GM18951 (cell line): ENCODE results near the gene NEK2.

ENCODE experiments used
- POLR2A ChIP-seq: IDR thresholded peaks from 4 replicates; pipeline ENCODE4 v1.6.1; 2011; ENCODE audit warnings: mild to moderate bottlenecking; ENCODE audit not compliant: insufficient read length, insufficient read depth; ENCODE audit errors: extremely low read depth
- in situ Hi-C: fragments of 300-500 bp; cut with MboI; formaldehyde crosslinking; loops from one replicate; pipeline ENCODE4 v1.12.0; 2022; ENCODE audit warnings: low sequenced_read_pairs, mixed read lengths, inconsistent platforms; ENCODE audit not compliant: unreplicated experiment

NEK2 gene

GRCh38 chr1:211683396-211684297 is 8.2 kb upstream of the NEK2 start:
- in situ Hi-C loops = loop anchor here (10.0 kb wide), 2 partner anchors 351 to 771 kb away; partner anchors contain the start of genes DTL and INTS7
- TF ChIP-seq POLR2A = no peak

DNA sequence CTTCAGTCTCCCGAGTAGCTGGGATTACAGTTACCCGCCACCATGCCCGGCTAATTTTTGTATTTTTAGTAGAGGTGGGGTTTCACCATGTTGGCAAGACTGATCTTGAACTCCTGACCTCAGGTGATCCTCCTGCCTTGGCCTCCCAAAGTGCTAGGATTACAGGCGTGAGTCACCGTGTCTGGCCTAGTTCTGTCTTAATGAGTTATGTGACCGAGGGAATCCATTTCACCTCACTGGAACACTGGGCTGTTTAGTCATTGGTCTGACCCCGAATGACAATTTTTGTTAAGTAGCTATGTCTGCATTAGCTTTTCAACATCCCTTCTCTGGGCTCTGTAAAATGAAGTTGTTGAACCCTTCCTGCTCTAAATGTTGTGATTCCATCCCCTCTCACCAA is 6.8 kb upstream of the NEK2 start:
- in situ Hi-C loops = loop anchor here (10.0 kb wide), 2 partner anchors 353 to 773 kb away; partner anchors contain the start of genes DTL and INTS7

DNA sequence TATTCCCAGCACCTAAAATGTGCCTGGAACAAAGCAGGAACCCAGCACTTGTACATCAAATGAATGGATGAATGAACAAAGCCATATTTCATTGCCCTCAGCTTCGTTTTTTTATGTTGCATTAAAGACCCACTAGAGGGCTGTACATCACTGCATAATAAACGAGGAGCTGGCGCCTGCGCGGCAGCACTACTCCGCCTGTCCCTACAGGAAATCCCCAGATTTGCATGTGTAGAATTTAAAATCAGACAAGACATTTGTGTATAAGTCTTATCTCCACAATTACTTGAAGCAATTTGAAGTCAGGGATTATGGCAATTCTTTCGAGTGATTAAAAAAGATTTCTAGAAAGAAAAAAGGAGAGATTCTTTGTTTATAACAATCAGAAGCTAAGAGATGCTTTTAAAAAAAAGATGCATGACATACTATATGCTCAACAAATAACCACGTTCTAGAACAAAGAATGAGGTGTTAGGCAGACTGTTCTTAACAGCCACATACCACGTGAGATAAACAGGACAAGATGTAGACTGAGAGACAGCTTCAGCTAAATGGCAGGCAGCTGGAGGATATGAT is 5.4 kb upstream of the NEK2 start:
- TF ChIP-seq POLR2A = no peak
- in situ Hi-C loops = loop anchor here (10.0 kb wide), 2 partner anchors 354 to 774 kb away; partner anchors contain the start of genes DTL and INTS7

GRCh38 chr1:211677659-211678058 is 2.2 kb upstream of the NEK2 start:
- in situ Hi-C loops = no loop called here
- TF ChIP-seq POLR2A = no peak

DNA sequence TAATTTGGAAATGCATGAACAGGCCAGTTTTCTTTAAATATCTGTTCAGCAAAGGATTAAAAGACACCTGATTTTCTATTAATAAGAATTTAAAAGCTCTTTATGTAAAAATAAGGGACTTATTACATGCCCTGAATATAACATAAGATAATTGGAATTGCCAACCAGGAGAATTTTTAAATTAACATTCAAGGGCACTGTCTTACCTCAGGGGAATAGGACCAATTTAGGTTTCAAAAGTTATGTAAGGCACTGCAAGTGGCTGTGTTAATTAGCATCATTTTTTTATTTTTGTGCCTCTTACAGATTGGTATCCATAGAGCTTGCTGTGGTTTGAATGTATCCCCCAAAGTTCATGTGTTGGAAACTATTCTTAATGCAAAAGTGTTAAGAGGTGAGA is 1.3 kb upstream of the NEK2 start:
- TF ChIP-seq POLR2A = no peak

DNA sequence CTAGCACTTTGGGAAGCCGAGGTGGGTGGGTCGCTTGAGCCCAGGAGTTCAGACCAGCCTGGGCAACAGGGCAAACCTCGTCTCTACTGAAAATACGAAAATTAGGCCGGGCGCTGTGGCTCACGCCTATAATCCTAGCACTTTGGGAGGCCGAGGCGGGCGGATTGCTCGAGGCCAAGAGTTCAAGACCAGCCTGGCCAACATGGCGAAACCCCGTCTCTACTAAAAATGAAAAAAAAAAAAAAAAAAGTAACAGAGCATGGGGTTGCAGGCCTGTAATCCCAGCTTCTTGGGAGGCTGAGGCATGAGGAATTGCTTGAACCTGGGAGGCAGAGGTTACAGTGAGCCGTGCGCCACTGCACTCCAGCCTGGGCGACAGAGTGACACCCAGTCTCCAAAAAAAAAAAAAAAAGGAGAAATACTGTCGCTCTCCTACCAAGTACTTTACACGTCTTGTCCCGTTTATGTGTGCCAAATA is 724 bp upstream of the NEK2 start:
- in situ Hi-C loops = no loop called here
- TF ChIP-seq POLR2A = no peak

More for the DNA sequence above, 1.3 kb upstream of the NEK2 start:
- in situ Hi-C loops = no loop called here

- TF ChIP-seq POLR2A = no peak
- in situ Hi-C loops = loop anchor here (25.0 kb wide), 1 partner anchor 330 kb away; the partner anchor contains the start of gene TRAF5
Measured at GRCh38 chr1:211667065-211667617, 8.3 kb downstream of the NEK2 start.

DNA sequence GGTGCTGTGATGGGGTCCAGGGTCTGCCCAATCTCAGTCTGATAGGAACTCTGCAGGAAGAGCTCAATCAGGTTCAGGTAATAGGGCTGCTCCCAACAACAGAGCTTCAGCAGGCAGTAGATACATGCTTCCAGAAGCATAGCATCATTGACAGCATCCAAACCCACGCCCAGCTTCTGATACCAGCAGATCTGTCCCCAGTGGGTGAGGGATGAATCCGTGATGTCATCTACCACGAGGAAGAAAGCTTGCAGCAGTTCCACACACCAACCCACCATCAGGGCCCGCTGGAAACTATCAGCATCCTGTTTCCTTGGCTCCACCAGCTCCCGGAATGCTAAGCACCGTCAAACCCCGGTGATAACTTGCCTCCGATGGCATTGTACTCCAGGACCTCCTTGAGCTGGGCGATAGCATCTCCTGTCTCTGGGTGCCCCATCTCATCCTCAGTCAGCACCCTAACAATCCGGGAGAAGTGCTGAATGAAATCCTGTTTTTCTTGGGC is 14.7 kb downstream of the NEK2 start:
- TF ChIP-seq POLR2A = no peak
- in situ Hi-C loops = loop anchor here (25.0 kb wide), 1 partner anchor 323 kb away; the partner anchor contains the start of gene TRAF5

DNA sequence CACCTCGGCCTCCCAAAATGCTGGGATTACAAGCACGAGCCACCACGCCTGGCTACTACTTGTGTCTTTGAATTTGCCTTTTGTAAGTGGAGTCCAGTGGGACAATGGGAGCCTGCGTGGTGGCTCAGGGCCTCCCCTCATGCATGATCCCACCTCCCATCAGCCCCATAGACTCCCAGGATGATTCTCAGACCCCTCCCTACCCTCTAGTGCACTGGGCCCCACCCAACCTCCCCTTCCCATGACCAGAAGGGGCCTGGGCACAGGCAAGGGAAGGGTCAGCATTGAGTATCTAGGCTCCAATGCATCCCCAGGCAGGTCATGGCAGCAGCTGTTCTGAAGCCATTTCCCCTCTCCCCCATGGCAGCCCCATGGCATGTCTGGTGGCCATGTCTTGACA is 18.7 kb downstream of the NEK2 start:
- in situ Hi-C loops = loop anchor here (10.0 to 25.0 kb wide), 2 partner anchors 182 to 319 kb away; partner anchors contain the start of gene TRAF5
- TF ChIP-seq POLR2A = no peak

- in situ Hi-C loops = loop anchor here (10.0 to 25.0 kb wide), 2 partner anchors 180 to 318 kb away; partner anchors contain the start of gene TRAF5
Measured at GRCh38 chr1:211654838-211655787, 20.3 kb downstream of the NEK2 start.

GRCh38 chr1:211653959-211654496 is 21.4 kb downstream of the NEK2 start:
- in situ Hi-C loops = loop anchor here (10.0 to 25.0 kb wide), 2 partner anchors 179 to 317 kb away; partner anchors contain the start of gene TRAF5
- TF ChIP-seq POLR2A = no peak

More at GRCh38 chr1:211654838-211655787, 20.3 kb downstream of the NEK2 start:
- no peak for TF ChIP-seq POLR2A
